ENCODE measurements around the gene MACROD2.

DNA sequence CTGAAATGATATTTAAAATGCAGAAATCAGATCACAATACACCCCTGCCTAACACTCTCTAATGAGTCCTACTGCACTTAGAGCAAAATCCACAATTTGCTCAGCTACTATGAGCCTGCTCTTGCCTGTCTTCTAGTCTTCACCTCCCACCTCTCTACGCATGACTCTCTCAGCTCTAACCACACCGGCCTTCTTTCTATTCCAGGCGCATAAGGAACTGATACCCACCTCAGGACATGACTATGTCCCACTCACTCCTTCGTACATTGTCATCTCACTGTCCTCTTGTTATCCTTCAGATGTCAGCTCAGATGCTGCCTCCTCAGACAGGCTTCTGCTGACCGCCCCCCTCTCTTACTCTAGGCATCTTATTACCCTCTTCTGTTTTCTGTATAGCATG lies 543.1 kb downstream of the MACROD2 start:
- TF ChIP-seq CTCF (IDR thresholded peaks at IDR 0.05; ENCODE audit: insufficient read depth, low read length, poor library complexity, severe bottlenecking) (no peak), EZH2phosphoT487 (conservative IDR thresholded peaks at IDR 0.05; ENCODE audit: low read length) (no peak)
